ENCODE measurements around the gene AMDHD2. TPM values are rescaled to one million over a fixed set of nuclear protein-coding genes. Genes with fewer than 3 reads are reported as not detected.

The AMDHD2 gene
- total and polyA plus RNA-seq, 9 donors = 0.47 to 28.7 (median 25.6) TPM

- no peak for TF ChIP-seq EP300 (IDR thresholded peaks at IDR 0.05)
- no peak for TF ChIP-seq CTCF (IDR thresholded peaks at IDR 0.05)
- no peak for TF ChIP-seq POLR2A (IDR thresholded peaks at IDR 0.05)
- Histone ChIP-seq H3K27ac (no peak overlapping the region), H3K27me3 (no peaks in the 10 kb centered on the region), H3K4me3 (no peak overlapping the region), H3K9me3 (no peaks in the 10 kb centered on the region), H3K4me1 (ENCODE audit: insufficient read depth) (peaks cover 9% of the 10 kb centered on the region), H3K36me3 (no peaks in the 10 kb centered on the region)
- intact Hi-C loops (cut with DNase I) = no loop called here
- no peak for DNase-seq
- WGBS, 3 donors = 82 to 83% (median 83%) methylated on average over 14 to 15 of the region's 15 CpGs
Observed at GRCh38 chr16:2487903-2488531, 32.2 kb upstream of the AMDHD2 start.

GRCh38 chr16:2489581-2489980 lies 30.6 kb upstream of the AMDHD2 start:
- Histone ChIP-seq H3K4me1 (ENCODE audit: insufficient read depth) (no peaks in the 10 kb centered on the region), H3K27me3 (no peaks in the 10 kb centered on the region), H3K9me3 (no peaks in the 10 kb centered on the region), H3K4me3 (no peak overlapping the region), H3K27ac (no peak overlapping the region), H3K36me3 (no peaks in the 10 kb centered on the region)
- DNase-seq = no peak
- TF ChIP-seq EP300 (IDR thresholded peaks at IDR 0.05) = no peak
- no peak for TF ChIP-seq CTCF (IDR thresholded peaks at IDR 0.05)
- no peak for TF ChIP-seq POLR2A (IDR thresholded peaks at IDR 0.05)
- 91 to 93% (median 92%) methylated on average over 16 of the region's 16 CpGs for WGBS, 3 donors
- intact Hi-C loops (cut with DNase I) = no loop called here

DNA sequence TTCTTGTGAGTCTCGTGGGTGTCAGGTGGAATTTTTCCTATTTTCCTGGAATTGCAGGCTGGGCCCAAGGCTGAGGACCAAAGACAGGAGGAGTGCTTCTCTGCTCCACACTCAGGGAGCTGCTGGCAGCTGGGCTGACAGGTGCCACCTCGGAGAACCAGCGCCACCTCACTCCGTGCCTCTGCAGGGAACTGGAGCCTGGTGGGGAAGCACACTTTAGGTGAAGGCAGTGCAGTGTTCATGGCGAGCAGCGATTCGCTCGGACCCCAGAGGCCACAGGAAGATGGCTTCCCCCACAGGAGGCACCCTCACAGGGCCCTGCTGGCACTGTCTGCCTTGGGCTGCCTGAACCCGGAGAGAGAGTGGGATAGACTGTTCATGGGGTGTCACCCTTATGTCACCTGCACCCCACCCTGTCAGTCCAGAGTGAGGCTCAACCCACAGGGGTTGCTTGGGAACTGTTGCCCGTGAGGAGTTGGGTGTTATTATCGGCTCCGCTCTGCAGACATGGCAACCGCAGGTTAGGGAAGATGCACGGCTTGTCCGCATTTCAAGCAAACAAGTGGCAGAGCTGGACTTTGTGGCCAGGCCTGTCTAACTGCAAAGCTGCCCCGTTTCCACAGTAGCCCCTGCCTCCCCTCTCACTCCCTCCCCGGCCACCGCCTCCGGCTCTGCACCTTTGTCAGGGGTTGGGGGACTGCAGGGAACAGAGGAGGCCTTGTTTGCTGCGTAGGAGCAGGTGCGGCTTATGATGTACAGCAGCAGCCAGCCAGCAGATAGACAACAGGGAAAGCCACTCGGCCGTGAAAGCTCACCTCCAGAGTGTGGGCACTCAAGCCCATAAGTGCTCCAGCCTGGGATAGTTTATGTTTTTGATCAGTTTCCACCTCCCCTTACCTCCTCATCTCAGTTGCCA lies 29.7 kb upstream of the AMDHD2 start:
- Histone ChIP-seq H3K27me3 (no peaks in the 10 kb centered on the region), H3K4me1 (ENCODE audit: insufficient read depth) (no peaks in the 10 kb centered on the region), H3K36me3 (no peaks in the 10 kb centered on the region), H3K9me3 (no peaks in the 10 kb centered on the region), H3K27ac (no peak overlapping the region), H3K4me3 (no peak overlapping the region)
- DNase-seq = no peak
- TF ChIP-seq CTCF (IDR thresholded peaks at IDR 0.05) (no peak), EP300 (IDR thresholded peaks at IDR 0.05) (no peak), POLR2A (IDR thresholded peaks at IDR 0.05) (no peak)
- intact Hi-C loops (cut with DNase I) = no loop called here
- 89 to 91% (median 89%) methylated on average over 22 to 23 of the region's 23 CpGs for WGBS, 3 donors

- 88 to 92% (median 89%) methylated on average over 13 of the region's 13 CpGs for WGBS, 3 donors
- no peak for TF ChIP-seq CTCF (IDR thresholded peaks at IDR 0.05)
- no peak for TF ChIP-seq EP300 (IDR thresholded peaks at IDR 0.05)
- TF ChIP-seq POLR2A (IDR thresholded peaks at IDR 0.05) = no peak
- H3K4me3 ChIP-seq = no peak overlapping the region
- H3K36me3 ChIP-seq = no peaks in the 10 kb centered on the region
- H3K27me3 ChIP-seq = no peaks in the 10 kb centered on the region
- no peaks in the 10 kb centered on the region for H3K9me3 ChIP-seq
- intact Hi-C loops (cut with DNase I) = no loop called here
- no peak overlapping the region for H3K27ac ChIP-seq
- no peak for DNase-seq
- no peaks in the 10 kb centered on the region for H3K4me1 ChIP-seq (ENCODE audit: insufficient read depth)
Observed at GRCh38 chr16:2492292-2492691, 27.9 kb upstream of the AMDHD2 start.

Measured in ovary (tissue), 9 donors.